KMS-11 (cell line): Measurements from ENCODE around the gene AFMID.

Source experiments
- H2AFZ ChIP-seq: fragments of 200-600 bp; sonication (generic); 2 replicates; pipeline ENCODE4 v1.6.1; 2016; ENCODE audit warnings: antibody characterized with exemption, mixed run types, low read depth
- H3K27ac ChIP-seq: fragments of 200-600 bp; sonication (generic); 2 replicates; pipeline ENCODE4 v1.6.1; 2016; ENCODE audit warnings: mild to moderate bottlenecking, mixed run types
- H3K27me3 ChIP-seq: fragments of 200-600 bp; sonication (generic); 2 replicates; pipeline ENCODE4 v1.6.1; 2017; ENCODE audit warnings: mild to moderate bottlenecking, low read depth, mixed run types, moderate library complexity; ENCODE audit not compliant: insufficient read depth
- H3K36me3 ChIP-seq: fragments of 200-600 bp; sonication (generic); 2 replicates; pipeline ENCODE4 v1.6.1; 2017; ENCODE audit warnings: mild to moderate bottlenecking, mixed run types; ENCODE audit not compliant: insufficient read depth
- H3K4me1 ChIP-seq: fragments of 200-600 bp; sonication (generic); 2 replicates; pipeline ENCODE4 v1.6.1; 2016; ENCODE audit warnings: mild to moderate bottlenecking, low read depth, mixed run types; ENCODE audit not compliant: poor library complexity, severe bottlenecking
- H3K4me2 ChIP-seq: fragments of 200-600 bp; sonication (generic); 2 replicates; pipeline ENCODE4 v1.7.0; 2016; ENCODE audit warnings: mild to moderate bottlenecking, mixed run types
- H3K4me3 ChIP-seq: fragments of 200-600 bp; sonication (generic); IDR thresholded peaks from 2 replicates; pipeline ENCODE4 v1.6.1; 2017; ENCODE audit warnings: low read depth, low read length, mixed read lengths; ENCODE audit not compliant: insufficient read depth
- H3K79me2 ChIP-seq: fragments of 200-600 bp; sonication (generic); 2 replicates; pipeline ENCODE4 v1.6.1; 2016; ENCODE audit warnings: low read depth, mixed run types; ENCODE audit not compliant: insufficient read depth
- H3K9ac ChIP-seq: fragments of 200-600 bp; sonication (generic); 2 replicates; pipeline ENCODE4 v1.6.1; 2016; ENCODE audit warnings: mild to moderate bottlenecking, mixed run types
- H4K20me1 ChIP-seq: fragments of 200-600 bp; sonication (generic); 2 replicates; pipeline ENCODE4 v1.6.1; 2016; ENCODE audit warnings: mild to moderate bottlenecking, mixed run types; ENCODE audit not compliant: insufficient read depth
- TF ChIP-seq, protein P1 (sequence below): fragments of 200-600 bp; sonication (generic); conservative IDR thresholded peaks from 2 replicates; pipeline ENCODE4 v1.6.1; 2017; ENCODE audit warnings: low read depth, mild to moderate bottlenecking, antibody characterized with exemption, low read length, moderate library complexity, mixed read lengths

Gene AFMID

DNA sequence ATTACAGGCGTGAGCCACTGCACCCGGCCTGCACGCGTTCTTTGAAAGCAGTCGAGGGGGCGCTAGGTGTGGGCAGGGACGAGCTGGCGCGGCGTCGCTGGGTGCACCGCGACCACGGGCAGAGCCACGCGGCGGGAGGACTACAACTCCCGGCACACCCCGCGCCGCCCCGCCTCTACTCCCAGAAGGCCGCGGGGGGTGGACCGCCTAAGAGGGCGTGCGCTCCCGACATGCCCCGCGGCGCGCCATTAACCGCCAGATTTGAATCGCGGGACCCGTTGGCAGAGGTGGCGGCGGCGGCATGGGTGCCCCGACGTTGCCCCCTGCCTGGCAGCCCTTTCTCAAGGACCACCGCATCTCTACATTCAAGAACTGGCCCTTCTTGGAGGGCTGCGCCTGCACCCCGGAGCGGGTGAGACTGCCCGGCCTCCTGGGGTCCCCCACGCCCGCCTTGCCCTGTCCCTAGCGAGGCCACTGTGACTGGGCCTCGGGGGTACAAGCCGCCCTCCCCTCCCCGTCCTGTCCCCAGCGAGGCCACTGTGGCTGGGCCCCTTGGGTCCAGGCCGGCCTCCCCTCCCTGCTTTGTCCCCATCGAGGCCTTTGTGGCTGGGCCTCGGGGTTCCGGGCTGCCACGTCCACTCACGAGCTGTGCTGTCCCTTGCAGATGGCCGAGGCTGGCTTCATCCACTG, 27.0 kb downstream of the AFMID start, which contains the start of gene BIRC5:
BIRC5 (plus strand) TSS at position 238 of the 690 bp plus-strand sequence; CDS start at position 302, 64 bp downstream.
- no peak within 1 kb of the TSS for H3K4me3 ChIP-seq
- H3K9ac ChIP-seq = peak within 1 kb of the TSS; percentile 67
- H3K36me3 ChIP-seq = peaks cover 15% of the 10 kb centered on the region; the same call in 1 of the 2 replicates
- peaks cover 22% of the 10 kb centered on the region for H3K4me1 ChIP-seq
- peak within 1 kb of the TSS; percentile 94 for H3K4me2 ChIP-seq
- peak within 1 kb of the TSS; percentile 43; the same call in 1 of the 2 replicates for H3K27ac ChIP-seq
- no peaks in the 10 kb centered on the region for H3K27me3 ChIP-seq
- peak within 1 kb of the TSS; percentile 94 for H2AFZ ChIP-seq
- TF ChIP-seq, protein P1, sequence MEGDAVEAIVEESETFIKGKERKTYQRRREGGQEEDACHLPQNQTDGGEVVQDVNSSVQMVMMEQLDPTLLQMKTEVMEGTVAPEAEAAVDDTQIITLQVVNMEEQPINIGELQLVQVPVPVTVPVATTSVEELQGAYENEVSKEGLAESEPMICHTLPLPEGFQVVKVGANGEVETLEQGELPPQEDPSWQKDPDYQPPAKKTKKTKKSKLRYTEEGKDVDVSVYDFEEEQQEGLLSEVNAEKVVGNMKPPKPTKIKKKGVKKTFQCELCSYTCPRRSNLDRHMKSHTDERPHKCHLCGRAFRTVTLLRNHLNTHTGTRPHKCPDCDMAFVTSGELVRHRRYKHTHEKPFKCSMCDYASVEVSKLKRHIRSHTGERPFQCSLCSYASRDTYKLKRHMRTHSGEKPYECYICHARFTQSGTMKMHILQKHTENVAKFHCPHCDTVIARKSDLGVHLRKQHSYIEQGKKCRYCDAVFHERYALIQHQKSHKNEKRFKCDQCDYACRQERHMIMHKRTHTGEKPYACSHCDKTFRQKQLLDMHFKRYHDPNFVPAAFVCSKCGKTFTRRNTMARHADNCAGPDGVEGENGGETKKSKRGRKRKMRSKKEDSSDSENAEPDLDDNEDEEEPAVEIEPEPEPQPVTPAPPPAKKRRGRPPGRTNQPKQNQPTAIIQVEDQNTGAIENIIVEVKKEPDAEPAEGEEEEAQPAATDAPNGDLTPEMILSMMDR = no peak
- H3K79me2 ChIP-seq = peaks cover 32% of the 10 kb centered on the region
- no peaks in the 10 kb centered on the region for H4K20me1 ChIP-seq

DNA sequence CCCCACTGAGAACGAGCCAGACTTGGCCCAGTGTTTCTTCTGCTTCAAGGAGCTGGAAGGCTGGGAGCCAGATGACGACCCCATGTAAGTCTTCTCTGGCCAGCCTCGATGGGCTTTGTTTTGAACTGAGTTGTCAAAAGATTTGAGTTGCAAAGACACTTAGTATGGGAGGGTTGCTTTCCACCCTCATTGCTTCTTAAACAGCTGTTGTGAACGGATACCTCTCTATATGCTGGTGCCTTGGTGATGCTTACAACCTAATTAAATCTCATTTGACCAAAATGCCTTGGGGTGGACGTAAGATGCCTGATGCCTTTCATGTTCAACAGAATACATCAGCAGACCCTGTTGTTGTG, 27.5 kb downstream of the AFMID start:
- Histone ChIP-seq H3K4me1 (peaks cover 22% of the 10 kb centered on the region), H3K27ac (peak overlapping the region; percentile 43; the same call in 1 of the 2 replicates), H4K20me1 (no peaks in the 10 kb centered on the region), H3K4me3 (no peak overlapping the region), H3K4me2 (peak overlapping the region; percentile 94), H3K36me3 (peaks cover 15% of the 10 kb centered on the region; the same call in 1 of the 2 replicates), H2AFZ (peak overlapping the region; percentile 94; the same call in 1 of the 2 replicates), H3K79me2 (peaks cover 32% of the 10 kb centered on the region), H3K9ac (peak overlapping the region; percentile 67), H3K27me3 (no peaks in the 10 kb centered on the region)
- TF ChIP-seq, protein P1 = no peak

DNA sequence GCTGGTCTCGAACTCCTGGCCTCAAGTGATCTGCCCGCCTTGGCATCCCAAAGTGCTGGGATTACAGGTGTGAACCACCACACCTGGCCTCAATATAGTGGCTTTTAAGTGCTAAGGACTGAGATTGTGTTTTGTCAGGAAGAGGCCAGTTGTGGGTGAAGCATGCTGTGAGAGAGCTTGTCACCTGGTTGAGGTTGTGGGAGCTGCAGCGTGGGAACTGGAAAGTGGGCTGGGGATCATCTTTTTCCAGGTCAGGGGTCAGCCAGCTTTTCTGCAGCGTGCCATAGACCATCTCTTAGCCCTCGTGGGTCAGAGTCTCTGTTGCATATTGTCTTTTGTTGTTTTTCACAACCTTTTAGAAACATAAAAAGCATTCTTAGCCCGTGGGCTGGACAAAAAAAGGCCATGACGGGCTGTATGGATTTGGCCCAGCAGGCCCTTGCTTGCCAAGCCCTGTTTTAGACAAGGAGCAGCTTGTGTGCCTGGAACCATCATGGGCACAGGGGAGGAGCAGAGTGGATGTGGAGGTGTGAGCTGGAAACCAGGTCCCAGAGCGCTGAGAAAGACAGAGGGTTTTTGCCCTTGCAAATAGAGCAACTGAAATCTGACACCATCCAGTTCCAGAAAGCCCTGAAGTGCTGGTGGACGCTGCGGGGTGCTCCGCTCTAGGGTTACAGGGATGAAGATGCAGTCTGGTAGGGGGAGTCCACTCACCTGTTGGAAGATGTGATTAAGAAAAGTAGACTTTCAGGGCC, 32.4 kb downstream of the AFMID start:
- no peak overlapping the region for H2AFZ ChIP-seq
- no peaks in the 10 kb centered on the region for H4K20me1 ChIP-seq
- no peak overlapping the region for H3K27ac ChIP-seq
- H3K27me3 ChIP-seq = no peaks in the 10 kb centered on the region
- TF ChIP-seq, protein P1 = no peak
- no peak overlapping the region for H3K4me2 ChIP-seq
- H3K36me3 ChIP-seq = peaks cover 32% of the 10 kb centered on the region; the same call in 1 of the 2 replicates
- peaks cover 18% of the 10 kb centered on the region for H3K4me1 ChIP-seq
- no peak overlapping the region for H3K9ac ChIP-seq
- H3K4me3 ChIP-seq = no peak overlapping the region
- peaks cover 27% of the 10 kb centered on the region for H3K79me2 ChIP-seq

DNA sequence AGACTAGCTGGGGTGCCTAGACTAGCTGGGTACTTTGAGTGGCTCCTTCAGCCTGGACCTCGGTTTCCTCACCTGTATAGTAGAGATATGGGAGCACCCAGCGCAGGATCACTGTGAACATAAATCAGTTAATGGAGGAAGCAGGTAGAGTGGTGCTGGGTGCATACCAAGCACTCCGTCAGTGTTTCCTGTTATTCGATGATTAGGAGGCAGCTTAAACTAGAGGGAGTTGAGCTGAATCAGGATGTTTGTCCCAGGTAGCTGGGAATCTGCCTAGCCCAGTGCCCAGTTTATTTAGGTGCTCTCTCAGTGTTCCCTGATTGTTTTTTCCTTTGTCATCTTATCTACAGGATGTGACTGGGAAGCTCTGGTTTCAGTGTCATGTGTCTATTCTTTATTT, 35.9 kb downstream of the AFMID start:
- Histone ChIP-seq H3K4me3 (no peak overlapping the region), H3K27ac (no peak overlapping the region), H3K79me2 (no peaks in the 10 kb centered on the region), H4K20me1 (no peaks in the 10 kb centered on the region), H3K27me3 (no peaks in the 10 kb centered on the region), H2AFZ (no peak overlapping the region), H3K36me3 (peaks cover 22% of the 10 kb centered on the region; the same call in 1 of the 2 replicates), H3K4me2 (no peak overlapping the region), H3K4me1 (no peaks in the 10 kb centered on the region), H3K9ac (no peak overlapping the region)
- TF ChIP-seq, protein P1 = no peak
